NOMO-1 treated with DMSO at 0.1 percent for 48 hours (cell line): ENCODE data around the gene AGMO.
"Not testable (repeated sequence)": the region's sequence is repeated elsewhere in the genome, so short reads cannot be mapped to it uniquely, and the experiment has no call there.

Experiments used
- DNase-seq: peaks from one replicate; lab custom pipeline; 2025; ENCODE audit not compliant: unreplicated experiment; lab: John Stamatoyannopoulos, UW

Gene AGMO

DNA sequence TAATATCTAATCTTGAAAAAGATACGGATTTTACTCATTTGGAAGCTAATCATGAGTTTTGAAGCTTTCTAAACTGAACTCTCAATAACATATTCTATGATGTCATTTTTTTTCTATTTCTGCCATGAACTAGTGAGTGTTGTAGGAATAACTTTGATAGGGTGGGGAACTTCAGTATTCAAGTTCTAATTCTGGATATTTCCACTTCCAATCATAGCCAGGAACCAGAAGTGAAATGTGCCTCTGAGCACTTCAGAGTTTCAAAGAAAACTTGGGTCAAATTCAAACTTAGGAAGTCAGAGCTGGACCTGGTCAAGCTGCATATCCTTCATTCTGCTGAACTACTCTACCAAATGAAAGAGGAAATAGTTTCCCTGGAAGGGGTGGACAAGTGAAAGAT lies 847 bp downstream of the AGMO start:
- no peak for DNase-seq

DNA sequence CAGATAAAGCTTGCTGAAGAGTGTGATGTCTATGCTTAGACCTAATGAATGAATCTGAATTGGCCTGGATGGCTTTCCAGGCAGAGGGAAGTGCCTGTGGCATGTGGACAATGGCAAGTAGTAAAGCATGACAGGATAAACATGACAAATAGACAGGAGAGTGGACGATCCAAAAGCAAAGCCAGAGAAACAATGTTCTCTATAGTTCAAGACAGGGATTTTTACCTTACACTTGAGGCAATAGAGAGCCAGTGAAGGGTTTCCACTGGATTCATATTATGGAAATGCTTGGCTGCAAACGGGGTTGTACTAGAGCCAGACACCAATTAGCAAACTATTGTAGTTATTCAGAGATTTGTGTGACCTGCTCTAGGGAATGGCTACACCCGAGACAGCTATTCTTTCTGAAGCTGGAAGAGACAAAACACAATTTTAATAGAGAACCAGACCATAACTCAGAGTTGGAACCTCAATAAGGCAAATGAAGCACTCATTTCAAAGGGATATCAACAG lies 2.3 kb downstream of the AGMO start:
- no peak for DNase-seq

DNA sequence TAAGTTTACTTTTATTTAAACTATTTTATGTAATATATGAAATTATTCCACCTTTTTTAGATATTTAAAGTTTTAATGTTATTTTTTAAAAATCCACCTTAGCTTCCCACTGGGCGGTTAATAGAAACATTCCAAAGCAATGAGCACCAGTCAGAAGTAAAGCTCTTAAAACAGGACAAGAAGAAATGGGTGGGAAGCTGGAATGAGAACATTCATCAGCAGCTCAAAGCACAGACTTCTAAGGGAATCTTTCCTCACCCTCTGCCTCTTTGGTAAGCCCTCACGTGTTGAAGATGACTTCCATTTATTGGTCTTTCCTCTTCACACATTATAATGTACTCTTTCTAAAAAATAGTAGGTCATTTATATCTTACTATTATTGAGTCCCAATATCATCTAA lies 3.1 kb downstream of the AGMO start:
- no peak for DNase-seq

DNA sequence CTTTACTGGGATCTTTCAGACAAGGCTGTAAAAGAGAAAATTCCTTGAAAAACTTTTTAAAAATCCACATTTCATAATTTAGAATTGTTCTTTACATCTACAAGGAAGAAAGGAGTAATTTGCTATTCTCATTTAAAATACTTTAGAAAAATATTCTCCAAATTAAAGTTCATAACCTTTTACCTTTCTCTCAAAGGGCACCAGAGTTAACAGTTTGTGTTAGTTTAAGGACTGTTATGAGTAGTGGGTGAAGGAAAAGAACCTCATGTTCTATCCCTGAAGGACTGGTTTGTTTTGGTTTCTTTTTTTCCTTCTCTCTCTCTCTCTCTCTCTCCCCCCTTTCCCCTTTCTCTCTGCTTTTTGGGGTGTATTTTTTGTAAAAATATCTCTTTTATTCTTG lies 4.1 kb downstream of the AGMO start:
- no peak for DNase-seq

DNA sequence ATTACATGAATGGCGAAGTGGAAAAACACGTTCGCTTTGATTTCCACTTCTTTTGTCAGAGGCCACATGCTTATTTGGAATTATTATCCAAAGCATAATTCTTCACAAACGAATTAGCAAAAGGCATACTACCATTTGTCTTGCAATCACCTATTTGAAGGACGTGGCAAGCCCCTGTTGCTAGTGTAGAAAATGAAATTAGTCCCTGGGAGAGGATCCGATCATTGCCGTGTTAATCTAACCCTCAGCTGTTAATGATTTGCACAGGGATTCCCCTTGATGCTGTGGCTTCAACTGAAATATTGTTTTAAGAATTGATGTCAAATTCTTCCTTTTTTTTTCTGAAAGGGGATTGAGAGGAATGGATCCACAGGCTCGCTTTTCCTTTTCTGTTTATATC lies 4.6 kb downstream of the AGMO start:
- no peak for DNase-seq

DNA sequence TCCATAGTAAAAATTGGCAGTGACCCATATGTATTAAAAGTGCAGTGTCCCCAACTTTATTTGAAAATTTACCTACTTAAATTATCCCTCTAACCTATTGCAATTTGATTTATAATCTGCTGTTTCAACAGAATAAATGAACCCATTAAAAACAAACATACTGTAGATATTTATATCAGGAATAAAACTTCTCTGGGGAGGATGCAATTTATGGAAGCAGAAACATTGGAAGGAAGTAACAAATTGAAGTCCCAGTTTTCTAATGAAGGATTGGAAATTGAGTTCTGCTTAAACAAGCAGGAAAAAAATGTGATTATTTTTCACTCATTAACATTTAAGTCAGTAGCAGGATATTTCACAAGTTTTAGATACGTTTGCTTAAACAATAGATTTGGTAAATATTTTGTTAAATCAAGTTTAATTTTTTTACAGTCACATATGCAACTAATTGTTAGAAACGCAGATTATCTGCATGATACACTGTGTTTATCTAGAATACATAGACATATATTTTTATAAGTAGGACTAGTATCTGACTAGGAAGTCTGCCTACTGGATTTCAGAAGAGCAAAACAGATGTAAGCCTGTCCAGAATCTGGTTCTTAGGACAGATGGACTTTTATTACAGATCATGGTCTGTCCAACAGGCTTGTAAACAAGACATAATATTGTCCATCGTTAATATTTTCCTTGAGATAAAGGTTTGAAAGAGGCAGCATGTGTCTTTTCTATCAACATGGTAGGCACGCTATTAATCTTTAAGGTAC lies 5.3 kb downstream of the AGMO start:
- no peak for DNase-seq

DNA sequence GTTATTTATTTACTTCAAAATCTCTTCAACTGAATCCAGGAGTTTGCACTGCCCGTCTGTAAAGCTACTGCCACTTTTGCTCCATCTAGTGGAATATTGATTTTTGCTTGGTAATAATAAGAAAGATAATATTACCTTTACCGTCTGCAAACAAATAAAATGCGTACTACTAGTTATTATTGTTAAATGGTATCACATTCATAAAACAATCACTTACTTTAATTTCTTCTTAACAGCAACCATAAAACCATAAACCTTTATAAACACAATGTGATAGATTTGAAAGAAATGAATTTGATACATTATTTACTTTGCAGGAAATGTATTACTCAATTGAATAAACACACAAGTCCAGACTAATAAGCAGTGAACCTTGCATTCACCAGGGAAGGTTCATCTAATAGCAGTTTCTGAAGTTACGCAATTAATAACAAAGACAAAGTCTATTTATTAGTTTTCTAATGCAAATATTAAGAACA lies 6.4 kb downstream of the AGMO start:
- no peak for DNase-seq

DNA sequence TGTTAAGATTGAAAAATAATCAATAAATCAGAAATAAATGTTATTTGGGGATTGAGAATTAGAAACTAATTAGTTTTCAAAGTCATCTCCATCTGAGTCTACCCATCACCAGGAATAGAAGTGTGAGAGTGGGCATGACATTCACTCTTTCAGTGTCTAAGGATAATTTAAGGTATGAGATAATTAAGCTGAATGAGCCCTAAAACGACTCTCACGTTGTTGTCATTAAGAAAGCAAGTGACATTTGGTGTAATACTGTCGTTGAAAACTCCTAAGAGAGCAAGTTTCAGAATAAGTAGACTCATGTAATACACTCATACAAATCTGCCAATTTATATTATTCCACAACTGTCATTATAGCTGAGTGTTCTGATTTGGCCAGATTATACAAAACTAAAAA lies 7.1 kb downstream of the AGMO start:
- DNase-seq, result no peak

DNA sequence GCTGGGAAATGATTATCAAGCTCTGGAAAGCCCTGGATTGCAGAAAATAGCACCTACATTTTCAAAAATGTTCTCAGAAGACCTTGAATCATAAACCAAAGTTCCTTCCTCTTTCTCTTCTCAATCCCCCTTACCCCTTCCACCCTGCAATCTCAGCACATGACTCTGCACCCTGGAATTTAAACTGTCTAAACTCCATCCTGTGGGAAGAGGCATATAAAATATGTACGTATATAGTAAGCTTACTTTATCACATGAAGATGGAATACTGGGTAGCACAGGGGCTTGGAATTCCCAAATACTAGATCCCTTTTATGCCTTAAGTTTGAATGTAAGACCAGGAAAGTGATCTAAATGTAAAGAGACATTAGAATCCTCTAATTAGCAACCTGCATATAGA lies 7.7 kb downstream of the AGMO start:
- no peak for DNase-seq

DNA sequence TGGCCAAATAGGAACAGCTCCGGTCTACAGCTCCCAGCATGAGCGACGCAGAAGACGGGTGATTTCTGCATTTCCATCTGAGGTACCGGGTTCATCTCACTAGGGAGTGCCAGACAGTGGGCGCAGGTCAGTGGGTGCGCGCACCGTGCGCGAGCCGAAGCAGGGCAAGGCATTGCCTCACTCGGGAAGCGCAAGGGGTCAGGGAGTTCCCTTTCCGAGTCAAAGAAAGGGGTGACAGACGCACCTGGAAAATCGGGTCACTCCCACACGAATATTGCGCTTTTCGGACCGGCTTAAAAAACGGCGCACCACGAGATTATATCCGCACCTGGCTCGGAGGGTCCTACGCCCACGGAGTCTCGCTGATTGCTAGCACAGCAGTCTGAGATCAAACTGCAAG lies 14.5 kb downstream of the AGMO start:
- not testable (repeated sequence) for DNase-seq

DNA sequence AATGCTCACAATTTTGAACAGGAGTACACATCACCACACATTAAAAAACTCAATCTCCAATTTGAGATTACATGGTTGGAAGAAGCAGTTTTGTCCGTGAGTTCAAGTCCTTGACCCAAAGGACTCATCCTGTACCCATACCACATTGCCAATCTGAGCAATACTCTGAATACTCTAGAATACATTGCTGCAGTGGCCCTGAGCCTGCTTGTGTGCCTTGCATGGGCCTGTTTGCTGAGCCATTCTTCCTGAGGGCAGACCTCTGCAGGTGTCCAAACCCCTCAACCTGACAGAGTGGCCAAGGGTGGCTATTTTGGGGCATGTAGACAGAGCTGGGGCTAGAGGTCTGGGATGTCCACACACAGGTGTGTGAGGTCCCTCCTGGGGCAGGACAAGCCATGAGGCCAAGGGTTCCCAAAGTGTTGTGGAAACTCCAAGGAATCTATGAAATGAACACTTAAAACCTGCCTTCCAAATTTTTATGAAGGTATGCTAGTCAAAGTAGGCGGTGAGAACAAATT lies 15.5 kb downstream of the AGMO start:
- no peak for DNase-seq

DNA sequence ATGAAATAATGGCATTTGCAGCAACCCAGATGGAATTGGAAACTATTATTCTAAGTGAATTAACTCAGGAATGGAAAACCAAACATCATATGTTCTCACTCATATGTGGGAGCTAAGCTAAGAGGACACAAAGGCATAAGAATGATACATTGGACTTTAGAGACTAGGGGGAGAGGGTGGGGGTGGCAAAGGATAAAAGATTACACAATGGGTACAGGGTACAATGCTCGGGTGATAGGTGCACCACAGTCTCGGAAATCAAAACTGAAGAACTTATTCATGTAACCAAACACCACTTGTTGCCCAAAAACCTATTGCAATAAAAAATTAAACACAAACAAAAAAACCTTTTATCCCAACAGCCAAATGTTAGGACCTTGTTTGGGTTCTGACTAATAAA lies 17.8 kb downstream of the AGMO start:
- DNase-seq, result no peak

DNA sequence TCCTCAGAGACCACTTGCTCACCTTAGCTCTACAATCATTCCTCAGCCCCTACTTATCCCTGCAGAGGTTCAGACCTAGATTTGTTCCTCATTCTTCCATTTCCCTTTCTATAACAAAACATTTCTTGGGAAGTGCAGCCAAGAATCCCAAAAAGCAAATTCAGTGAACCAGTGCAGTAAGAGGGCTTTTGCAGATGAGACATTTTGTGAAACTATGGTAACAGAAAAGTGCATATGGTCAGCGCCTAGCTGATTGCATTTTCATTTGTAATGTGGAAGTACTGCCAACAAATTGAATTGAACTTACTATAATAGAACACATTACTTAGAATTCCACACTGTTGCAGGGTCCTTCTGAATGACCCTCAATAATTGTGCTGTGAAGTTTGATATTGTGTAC lies 18.6 kb downstream of the AGMO start:
- DNase-seq, result no peak

DNA sequence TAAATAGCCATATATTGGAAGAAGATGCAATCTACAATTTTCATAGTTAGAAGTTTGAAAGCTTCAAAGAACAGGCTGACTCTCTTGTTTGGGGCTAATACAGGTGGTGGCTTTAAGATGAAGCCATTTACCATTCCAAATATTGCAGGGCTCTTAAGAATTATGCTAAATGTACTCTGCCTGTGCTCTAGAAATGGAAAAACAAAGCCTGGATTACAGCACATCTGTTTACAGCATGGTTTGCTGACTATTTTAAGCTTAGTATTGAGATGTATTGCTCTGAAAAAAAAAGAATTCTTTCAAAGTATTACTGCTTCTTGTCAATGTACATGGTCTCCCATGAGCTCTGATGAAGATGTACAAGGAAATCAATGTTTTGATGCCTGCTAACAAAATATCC lies 34.2 kb downstream of the AGMO start:
- no peak for DNase-seq

DNA sequence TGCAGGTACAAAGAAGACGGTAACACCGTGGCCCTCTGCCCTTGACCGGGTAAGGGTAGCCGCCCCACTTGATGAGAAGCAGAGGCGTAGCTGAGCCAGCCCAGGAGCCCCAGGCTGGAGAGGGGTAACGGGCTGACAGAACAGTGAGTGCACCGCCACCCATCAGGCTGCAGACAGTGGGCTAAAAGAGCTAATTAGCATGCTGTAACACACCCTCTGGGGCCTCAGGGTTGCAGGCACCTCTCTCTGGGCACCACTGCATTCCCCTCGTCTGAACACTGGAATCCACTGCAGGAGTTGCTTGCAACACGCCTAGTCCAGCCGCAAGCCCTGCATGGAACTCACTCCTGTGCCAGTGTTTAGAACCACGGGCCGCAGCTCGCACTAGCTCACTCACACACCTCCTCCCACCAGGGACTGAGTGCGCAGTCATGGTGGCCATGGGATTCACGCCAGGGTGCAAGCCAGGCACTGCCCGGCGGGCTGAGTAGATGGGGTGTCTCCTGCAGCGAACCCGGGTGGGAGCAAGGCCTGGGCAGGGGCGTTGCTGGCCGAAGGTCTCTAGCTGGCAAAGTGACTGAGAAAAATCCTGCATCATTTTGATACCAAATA lies 36.1 kb downstream of the AGMO start:
- no peak for DNase-seq

DNA sequence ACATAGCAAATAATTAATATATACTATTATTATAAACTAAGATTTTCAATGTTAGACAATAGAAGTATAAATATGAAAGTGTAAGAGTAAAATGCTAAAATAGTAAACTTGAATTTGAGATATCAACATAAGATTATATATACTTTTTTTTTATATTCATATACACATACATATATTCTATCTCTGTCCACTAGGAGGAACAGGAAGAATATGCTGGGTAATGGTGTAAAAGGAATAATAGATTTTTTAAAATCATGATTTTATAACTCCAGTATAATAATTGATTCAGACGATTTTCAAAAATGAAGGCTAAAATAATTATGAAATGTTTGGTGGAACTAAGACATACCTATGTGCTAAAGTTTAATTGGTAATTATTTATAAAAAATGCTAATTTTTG lies 37.7 kb downstream of the AGMO start:
- no peak for DNase-seq

DNA sequence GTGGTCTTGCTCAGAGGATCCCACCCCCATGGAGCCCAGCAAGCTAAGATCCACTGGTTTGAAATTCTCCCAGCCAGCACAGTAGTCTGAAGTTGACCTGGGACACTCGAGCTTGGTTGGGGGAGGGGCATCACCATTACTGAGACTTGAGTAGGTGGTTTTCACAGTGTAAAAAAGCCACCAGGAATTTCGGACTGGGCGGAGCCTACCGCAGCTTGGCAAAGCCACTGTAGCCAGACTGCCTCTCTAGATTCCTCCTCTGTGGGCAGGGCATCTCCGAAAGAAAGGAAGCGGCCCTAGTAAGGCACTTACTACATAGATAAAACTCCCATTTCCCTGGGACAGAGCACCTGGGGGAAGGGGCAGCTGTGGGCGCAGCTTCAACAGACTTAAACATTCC lies 44.0 kb downstream of the AGMO start:
- not testable (repeated sequence) for DNase-seq

DNA sequence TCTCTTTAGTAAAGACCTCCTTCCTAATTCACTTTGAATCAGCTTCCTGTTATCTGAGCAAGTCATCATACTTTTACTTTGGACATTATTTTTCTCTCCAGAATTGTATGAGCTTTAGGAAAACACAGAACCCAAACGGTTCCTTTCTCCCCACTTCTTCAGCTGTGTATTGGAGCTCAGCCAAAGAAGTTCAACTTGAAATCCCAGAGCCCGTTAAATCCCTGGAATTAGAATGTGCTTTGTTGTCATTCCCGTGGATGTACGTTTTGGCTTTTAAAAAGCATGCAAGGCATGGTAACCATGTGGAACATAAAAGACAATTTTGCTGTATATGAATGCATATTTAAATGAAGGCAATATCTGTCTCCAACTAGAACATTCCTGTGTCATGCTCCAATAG lies 46.6 kb downstream of the AGMO start:
- no peak for DNase-seq

DNA sequence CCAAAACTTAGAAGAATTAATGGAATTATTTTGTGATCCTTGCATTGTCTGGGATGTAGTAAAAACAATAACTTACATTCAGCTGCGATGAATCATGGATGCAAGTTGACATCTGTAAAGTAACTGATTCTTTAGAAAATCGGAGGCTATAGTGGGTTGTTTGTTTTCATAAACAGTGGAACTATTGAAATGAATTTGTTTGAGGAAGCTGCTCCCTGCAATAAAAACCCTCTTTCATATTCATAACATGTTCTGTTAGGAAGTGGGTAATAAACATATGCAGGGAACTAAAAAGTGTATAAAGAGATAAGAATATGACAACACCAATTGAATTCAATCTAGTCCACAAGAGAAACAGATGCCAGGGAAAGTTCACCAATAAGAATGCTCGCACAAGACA lies 53.6 kb downstream of the AGMO start:
- DNase-seq, result no peak

DNA sequence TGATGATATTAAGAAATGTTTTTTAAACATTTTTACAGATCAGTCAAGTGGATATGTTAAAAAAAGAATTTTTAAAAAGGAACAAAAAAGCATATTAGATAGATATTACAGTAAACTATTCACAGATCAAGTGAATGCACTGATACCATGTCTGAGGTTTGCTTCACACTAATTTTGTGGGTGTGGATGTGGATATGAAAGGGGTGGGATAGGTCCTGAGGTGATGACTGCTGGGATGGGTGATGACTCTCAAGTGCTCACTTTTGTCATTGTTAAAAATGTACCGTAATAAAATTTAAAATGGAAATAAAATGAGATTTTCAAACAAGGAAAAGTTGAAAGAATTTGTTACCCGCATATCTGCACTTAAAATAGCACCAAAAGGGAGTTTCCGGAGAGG lies 54.1 kb downstream of the AGMO start:
- no peak for DNase-seq

DNA sequence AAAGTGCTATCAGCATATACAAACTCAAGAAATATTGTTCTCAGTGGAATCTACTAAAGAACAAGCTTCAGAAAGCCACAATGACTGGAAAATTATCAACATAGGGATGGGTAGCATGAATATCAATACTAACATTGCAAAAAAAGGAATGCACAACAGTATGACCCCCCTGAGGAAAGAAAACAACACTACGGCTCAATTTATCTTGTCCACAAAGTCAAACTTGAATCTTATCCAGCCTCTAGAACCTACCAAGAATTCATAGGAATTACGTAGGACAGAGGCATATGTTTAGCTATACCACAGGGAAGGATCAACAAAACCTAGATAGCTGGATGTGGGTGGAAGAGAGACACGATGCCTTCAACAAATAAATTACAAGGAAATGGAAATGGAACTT lies 54.6 kb downstream of the AGMO start:
- DNase-seq, result no peak

DNA sequence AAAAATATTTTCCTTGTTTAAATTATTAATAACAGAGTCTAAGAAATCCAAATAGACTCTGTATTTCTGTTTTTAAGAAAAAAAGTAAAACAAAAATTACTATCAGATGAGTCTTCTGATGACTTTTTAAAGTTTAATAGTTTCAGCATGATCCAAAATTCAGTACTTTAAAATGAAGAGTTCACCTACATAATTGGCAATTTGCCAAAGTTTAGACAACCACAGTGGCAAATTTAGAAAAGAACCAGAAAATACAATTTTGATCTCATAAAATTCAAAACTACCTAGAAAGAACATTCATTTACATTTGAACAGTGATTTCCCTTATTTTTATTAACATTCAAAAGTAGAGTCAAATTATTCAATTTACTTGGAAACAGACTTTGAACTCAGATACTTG lies 56.1 kb downstream of the AGMO start:
- no peak for DNase-seq
